Activated CD8-positive, alpha-beta memory T cell treated with anti-CD3 and anti-CD28 coated beads, Interleukin-2, amount 50 U/mL, for 4 hours (primary cell): Measurements from ENCODE around the gene MLLT10.
"Not testable (repeated sequence)": the region's sequence is repeated elsewhere in the genome, so short reads cannot be mapped to it uniquely, and the experiment has no call there.

Source experiments
- DNase-seq: peaks from one replicate; pipeline ENCODE4 v3.0.0-alpha.2; 2020

Gene MLLT10

DNA sequence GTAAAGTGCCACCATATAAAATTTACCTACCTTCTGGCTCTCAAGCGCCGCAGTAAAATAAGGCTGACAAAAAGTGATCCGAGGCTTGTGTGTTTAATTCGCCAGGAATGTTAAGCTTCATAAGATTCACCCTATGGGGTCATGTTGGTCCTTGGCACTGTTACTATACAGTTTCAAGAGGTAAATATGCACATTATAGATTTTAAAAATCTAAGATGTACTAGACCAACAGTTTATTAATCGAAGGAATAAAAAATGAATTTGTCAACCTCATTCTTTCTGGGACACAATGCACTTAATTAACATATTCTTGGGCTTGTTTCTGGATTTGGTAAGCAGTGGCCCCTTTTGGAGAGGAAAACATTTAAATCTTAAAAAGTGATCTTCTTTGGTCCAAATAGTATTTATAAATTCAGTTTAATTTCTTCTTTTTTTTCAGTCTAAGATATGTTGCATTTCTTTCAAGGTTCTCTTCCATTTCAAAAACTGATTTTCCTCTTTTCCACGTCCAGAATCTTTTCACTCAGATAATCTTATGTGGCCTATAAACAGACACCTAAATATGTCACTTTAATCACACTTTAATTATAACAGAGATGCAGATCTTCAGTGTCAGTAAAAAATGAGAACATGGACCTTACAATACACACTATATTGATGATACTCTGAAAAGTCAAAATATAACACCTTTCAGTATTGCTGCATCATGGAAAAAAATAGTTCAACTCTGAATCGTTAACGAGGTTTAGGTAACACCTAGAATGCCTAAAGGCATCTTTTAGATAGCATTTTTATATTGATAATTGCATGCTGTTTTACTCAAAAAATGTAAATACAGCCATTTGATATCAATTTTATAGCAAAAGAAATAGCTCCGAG lies 4.8 kb upstream of the MLLT10 start:
- no peak for DNase-seq

- no peak for DNase-seq
Observed at GRCh38 chr10:21530168-21530567, 3.9 kb upstream of the MLLT10 start.

DNA sequence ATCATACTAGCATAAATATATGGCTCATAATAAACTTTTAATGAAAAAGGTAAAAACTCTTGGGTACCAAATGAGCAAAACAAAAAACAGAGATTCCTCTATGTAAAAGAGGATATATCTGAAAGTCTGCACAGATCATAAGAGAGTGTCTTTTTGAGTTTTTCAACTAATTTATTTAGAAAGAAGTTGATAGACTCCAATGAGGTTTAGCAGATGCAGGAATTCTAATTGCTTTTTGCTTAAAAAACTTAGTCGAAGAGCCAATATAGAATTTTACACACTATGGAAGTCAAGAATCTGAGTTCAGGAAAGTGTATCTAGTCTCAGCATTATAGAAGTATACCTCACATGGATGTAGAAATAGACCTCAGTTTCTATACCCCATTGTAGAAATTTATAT lies 3.4 kb upstream of the MLLT10 start:
- DNase-seq: no peak

DNA sequence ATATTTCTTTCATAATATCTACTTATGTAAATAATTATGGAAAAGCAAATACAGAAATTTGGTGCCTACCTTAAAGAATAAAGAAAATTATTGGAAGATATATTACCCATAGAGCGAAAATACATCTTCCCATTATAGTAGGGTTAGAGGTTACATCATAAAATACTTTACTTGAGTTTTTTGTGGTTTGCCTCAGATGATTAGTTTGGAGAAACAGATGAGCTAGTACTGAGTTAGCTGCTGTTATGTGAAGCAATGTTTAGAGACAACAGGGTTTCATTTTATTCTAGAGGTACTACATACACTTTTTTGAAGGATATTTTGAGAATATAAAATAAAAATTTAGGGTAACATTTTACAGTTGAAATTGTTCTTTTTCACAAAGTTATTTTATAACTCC lies 2.9 kb upstream of the MLLT10 start:
- DNase-seq: no peak

DNA sequence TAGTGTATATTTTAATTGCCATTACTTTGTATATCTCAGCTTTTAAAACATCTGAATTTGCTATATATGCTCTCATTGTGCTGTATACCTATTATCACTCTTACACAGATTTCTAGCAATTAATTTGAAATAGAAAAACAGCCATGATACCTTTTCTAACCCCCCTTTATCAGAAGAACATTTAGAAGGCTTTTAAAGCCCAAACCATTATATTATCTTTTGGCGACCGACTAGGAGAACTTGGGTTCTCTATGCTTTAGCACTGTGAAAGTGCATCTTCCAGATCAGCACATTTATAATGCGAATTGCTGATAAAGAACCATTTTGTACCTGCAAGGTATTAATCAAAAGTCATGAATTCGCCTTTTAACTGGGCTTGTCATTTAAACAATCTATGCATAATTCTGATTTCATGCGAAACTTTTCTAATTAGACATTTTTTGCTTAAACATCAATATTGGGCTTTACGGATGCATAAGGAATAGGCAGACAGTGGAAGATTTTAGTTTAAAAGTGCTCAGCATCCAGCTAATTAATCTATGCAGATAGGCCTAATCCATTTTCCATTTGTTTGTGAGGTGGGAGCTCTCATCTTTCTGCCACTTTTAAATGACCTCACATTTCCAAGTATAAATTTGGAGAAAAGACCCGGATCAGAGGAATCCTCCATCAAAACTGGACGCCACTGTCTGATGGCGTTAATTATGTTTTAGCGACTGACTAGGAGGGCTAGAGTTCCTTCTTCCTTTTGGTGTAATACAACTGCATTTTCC lies 1.2 kb upstream of the MLLT10 start:
- DNase-seq: no peak

- DNase-seq: no peak
Observed at GRCh38 chr10:21534280-21534586, 201 bp downstream of the MLLT10 start.

DNA sequence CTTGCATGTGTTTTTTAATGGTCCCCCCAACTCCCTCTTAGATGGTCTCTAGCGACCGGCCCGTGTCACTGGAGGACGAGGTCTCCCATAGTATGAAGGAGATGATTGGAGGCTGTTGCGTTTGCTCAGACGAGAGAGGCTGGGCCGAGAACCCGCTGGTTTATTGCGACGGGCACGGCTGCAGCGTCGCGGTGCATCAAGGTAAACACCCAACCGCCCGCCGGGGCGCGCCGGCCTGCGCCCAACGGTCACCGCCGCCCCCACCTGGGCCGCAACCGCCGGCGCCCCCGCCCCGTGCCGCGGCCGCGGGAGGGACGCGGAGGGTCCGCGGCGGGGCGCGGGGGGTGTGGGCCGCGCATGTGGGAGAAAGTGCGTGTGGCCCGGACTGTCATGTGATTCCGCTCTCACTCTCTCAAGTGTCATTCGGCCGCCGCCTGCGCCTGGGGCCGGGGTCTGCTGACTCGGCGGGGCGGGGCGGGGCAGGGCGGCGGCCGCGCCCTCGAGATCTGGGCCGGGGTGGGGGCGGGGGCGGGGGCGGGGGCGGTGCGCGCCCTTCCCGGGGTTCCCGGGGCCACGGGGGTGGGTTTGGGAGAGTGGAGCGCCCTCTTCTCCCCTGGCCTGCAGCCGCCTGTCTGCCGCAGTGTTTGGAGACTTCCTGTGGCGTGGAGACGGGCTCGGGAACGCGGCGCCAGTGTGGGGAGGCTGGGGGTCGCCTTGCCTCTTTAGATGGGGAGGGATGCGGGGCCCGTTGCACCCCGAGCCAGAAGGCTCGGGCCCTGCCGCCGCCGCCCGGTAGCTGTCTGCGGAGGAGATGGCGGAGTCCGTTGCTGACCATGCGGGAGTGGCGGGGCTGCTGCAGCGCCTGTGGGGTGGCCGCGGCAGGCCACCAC lies 817 bp downstream of the MLLT10 start:
- peak; percentile 45 for DNase-seq

GRCh38 chr10:21535494-21535965 lies 1.5 kb downstream of the MLLT10 start:
- DNase-seq: no peak

DNA sequence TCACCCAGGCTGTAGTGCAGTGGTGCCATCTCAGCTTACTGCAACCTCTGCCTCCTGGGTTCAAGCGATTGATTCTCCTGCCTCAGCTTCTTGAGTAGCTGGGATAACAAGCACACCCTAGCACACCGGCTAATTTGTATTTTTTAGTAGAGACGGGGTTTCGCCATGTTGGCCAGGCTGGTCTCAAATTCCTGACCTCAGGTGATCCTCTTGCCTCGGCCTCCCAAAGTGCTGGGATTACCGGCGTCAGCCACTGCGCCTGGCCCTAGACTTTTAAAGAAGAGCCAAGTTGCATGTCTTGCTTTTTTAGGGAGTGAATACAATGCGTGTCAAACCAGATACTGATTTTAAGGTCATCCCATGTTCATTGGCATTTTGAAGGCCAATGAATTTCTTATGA lies 1.9 kb downstream of the MLLT10 start:
- DNase-seq: not testable (repeated sequence)

GRCh38 chr10:21536874-21537273 lies 2.8 kb downstream of the MLLT10 start:
- DNase-seq: no peak

- DNase-seq: not testable (repeated sequence)
Observed at GRCh38 chr10:21540701-21541100, 6.7 kb downstream of the MLLT10 start.

GRCh38 chr10:21547246-21547645 lies 13.2 kb downstream of the MLLT10 start:
- no peak for DNase-seq

DNA sequence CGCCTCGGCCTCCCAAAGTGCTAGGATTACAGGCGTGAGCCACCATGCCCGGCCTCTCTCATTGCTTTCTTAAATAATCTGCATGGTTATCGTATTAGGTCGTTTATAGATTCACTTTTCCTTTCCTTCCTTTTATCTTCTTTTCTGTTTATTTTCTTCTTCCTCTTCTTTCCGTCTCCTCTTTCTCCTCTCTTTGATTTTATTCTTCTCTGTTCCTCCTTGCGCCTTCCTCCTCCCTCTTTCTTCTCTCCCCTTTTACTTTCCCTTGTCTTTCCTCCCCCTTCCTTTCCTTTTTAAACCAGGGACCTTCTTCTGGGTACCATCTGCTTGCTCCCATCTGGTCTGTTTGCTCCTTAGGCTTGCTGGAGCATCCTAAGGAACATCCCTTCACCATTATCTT lies 18.6 kb downstream of the MLLT10 start:
- DNase-seq: no peak

GRCh38 chr10:21556527-21556926 lies 22.5 kb downstream of the MLLT10 start:
- DNase-seq: no peak

- DNase-seq: not testable (repeated sequence)
Observed at GRCh38 chr10:21558984-21559383, 25.0 kb downstream of the MLLT10 start.

GRCh38 chr10:21570761-21571521 lies 36.9 kb downstream of the MLLT10 start:
- no peak for DNase-seq

GRCh38 chr10:21572578-21572977 lies 38.5 kb downstream of the MLLT10 start:
- no peak for DNase-seq

DNA sequence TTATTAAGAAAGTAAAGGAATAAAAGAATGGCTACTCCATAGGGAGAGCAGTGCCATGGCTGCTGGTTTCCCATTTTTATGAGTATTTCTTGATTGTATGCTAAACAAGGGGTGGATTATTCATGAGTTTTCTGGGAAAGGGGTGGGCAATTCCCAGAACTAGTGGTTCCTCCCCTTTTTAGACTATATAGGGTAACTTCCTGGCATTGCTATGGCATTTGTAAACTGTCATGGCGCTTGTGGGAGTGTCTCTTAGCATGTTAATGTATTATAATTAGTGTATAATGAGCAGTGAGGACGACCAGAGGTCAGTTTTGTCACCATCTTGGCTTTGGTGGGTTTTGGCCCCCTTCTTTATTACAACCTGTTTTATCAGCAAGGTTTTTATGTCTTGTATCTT lies 40.5 kb downstream of the MLLT10 start:
- DNase-seq: not testable (repeated sequence)

- DNase-seq: no peak
Observed at GRCh38 chr10:21579291-21579690, 45.3 kb downstream of the MLLT10 start.

DNA sequence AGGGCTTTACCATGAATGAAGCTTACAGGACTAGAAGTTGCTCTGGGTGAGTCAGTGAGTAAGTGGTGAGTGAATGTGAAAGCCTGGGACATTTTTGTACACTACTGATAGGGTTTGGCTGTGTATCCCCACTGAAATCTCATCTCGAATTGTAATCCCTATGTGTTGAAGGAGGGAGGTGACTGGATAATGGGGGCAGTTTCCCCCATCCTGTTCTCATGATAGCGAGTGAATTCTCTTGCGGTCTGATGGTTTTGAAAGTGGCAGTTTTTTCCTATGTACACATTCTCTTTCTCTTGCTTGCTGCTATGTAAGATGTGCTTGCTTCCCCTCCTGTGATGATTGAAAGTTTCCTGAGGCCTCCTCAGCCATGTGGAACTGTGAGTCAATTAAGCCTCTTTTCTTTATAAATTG lies 47.4 kb downstream of the MLLT10 start:
- DNase-seq: not testable (repeated sequence)

DNA sequence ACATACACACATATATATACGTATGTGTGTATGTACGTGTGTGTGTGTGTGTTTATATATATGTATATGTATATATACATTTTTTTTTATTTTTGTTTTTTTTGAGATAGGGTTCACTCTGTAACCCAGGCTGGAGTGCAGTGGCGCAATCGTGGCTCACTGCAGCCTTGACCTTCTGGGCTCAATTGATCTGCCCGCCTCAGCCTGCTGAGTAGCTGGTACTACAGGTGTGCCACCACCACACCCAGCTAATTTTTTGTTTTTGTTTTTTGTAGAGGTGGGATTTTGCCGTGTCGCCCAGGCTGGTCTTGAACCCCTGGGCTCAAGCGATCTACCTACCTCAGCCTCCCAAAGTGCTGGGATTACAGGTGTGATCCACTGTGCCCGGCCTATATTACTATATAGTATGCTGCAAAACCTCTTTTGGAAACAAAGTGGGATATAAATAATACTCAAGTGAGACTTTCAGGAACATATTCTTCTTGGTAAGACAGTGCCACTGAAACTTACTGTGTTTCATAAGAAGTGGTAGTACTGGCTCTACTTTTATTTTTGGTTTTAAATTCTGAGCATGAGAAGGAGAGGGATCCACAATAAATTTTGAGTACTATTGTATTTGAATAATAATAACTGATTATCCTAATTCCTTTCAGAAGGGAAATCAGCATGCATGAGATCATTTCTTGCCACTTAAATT lies 51.0 kb downstream of the MLLT10 start:
- no peak for DNase-seq

- DNase-seq: no peak
Observed at GRCh38 chr10:21587391-21587790, 53.4 kb downstream of the MLLT10 start.
